Measurements from ENCODE around the gene MGAT4B. TPM values are rescaled to one million over a fixed set of nuclear protein-coding genes. Genes with fewer than 3 reads are reported as not detected.
A peak's percentile ranks its signal among the peaks of the same experiment; 100 is the strongest.

MGAT4B gene
- total and polyA plus RNA-seq, 4 experiments from 2014 or later = 8.3 to 121 (median 71.5) TPM

- H3K9me3 ChIP-seq (ENCODE audit: control insufficient read depth in 1 of 2, low read length in 2 of 2) = no peaks in the 10 kb centered on the region
- H3K4me3 ChIP-seq (ENCODE audit: low read length in 2 of 2) = peak within 1 kb of the TSS; percentile 50 to 83
- peak within 1 kb of the TSS; percentile 99 for H3K27ac ChIP-seq (ENCODE audit: low read depth, low read length)
- Mint-ChIP-seq H3K27ac (peak within 1 kb of the TSS; percentile 96 to 99 (median 97)), H3K4me1 (peaks cover 29 to 66% (median 48%) of the 10 kb centered on the region in 4 donors), H3K27me3 (peaks cover 0 to 2% of the 10 kb centered on the region in 2 donors), H3K4me3 (peak within 1 kb of the TSS; percentile 93 to 98 (median 96)), H3K9me3 (peaks cover 0 to 5% (median 0%) of the 10 kb centered on the region in 8 donors), H3K36me3 (peaks cover 17 to 41% of the 10 kb centered on the region in 2 donors)
- POLR2A ChIA-PET (ENCODE audit: partially characterized antibody) = interaction anchor here (0.6 to 7.5 kb wide), 18 partner anchors 10 to 261 kb away, joined by 3 to 159 read pairs (median 9); partner anchors contain the start of genes HNRNPH1, LTC4S, MAML1 and MGAT4B
- no peaks in the 10 kb centered on the region for H3K27me3 ChIP-seq (ENCODE audit: insufficient read depth, low read length)
- CTCF ChIA-PET (ENCODE audit: partially characterized antibody) = interaction anchor here (1.0 to 2.1 kb wide), 3 partner anchors 14 to 25 kb away, joined by 3 to 15 read pairs (median 4); no protein-coding TSS in a partner anchor
- intact Hi-C loops (cut with micrococcal nuclease) = loop anchor here (1.0 to 2.0 kb wide), 4 partner anchors 14 to 122 kb away; partner anchors contain the start of genes CANX, MAML1, MGAT4B and MRNIP
- peak; percentile 76 to 85 (median 81) for DNase-seq
- peaks cover 52% of the 10 kb centered on the region for H3K4me1 ChIP-seq (ENCODE audit: insufficient read depth, low read length)
- H3K36me3 ChIP-seq (ENCODE audit: insufficient read depth, low read length) = peaks cover 34% of the 10 kb centered on the region
Observed at GRCh38 chr5:179820483-179821297, 14.0 kb upstream of the MGAT4B start, which contains the start of gene SQSTM1. Gene SQSTM1 (plus strand): TSS chr5:179820905. CDS start chr5:179820937, 32 bp downstream.

- POLR2A ChIA-PET (ENCODE audit: partially characterized antibody) = interaction anchor here (0.7 to 7.5 kb wide), 19 partner anchors 9 to 1194 kb away, joined by 3 to 159 read pairs (median 6); partner anchors contain the start of genes CLK4, HNRNPH1, LTC4S and MAML1
Observed at GRCh38 chr5:179820127-179820482, 13.4 kb upstream of the MGAT4B start.

GRCh38 chr5:179819296-179820126 lies 12.8 kb upstream of the MGAT4B start:
- intact Hi-C loops (cut with micrococcal nuclease) = loop anchor here (1.0 to 2.0 kb wide), 3 partner anchors 39 to 121 kb away; partner anchors contain the start of genes CANX, MAML1 and MRNIP
- peaks cover 27 to 58% (median 42%) of the 10 kb centered on the region in 4 donors for H3K4me1 Mint-ChIP-seq
- peaks cover 10 to 31% of the 10 kb centered on the region in 2 donors for H3K36me3 Mint-ChIP-seq
- H3K27ac ChIP-seq (ENCODE audit: low read depth, low read length) = peak overlapping the region; percentile 99
- peaks cover 0 to 4% of the 10 kb centered on the region in 2 donors for H3K27me3 Mint-ChIP-seq
- CTCF ChIA-PET (ENCODE audit: partially characterized antibody) = interaction anchor here (1.0 to 2.1 kb wide), 4 partner anchors 14 to 18 kb away, joined by 3 to 15 read pairs (median 3); no protein-coding TSS in a partner anchor
- H3K9me3 Mint-ChIP-seq = peaks cover 0 to 5% (median 0%) of the 10 kb centered on the region in 8 donors
- H3K27me3 ChIP-seq (ENCODE audit: insufficient read depth, low read length) = no peaks in the 10 kb centered on the region
- H3K9me3 ChIP-seq (ENCODE audit: control insufficient read depth in 1 of 2, low read length in 2 of 2) = no peaks in the 10 kb centered on the region
- peaks cover 22% of the 10 kb centered on the region for H3K36me3 ChIP-seq (ENCODE audit: insufficient read depth, low read length)
- DNase-seq = peak in 3 of 5 donors; percentile 31 to 70 (median 34)
- H3K4me3 ChIP-seq (ENCODE audit: low read length in 2 of 2) = peak overlapping the region in 1 of 2 donors; percentile 83
- H3K4me1 ChIP-seq (ENCODE audit: insufficient read depth, low read length) = peaks cover 52% of the 10 kb centered on the region
- peak overlapping the region; percentile 73 to 88 (median 80) for H3K4me3 Mint-ChIP-seq
- POLR2A ChIA-PET (ENCODE audit: partially characterized antibody) = interaction anchor here (0.9 to 7.5 kb wide), 17 partner anchors 9 to 1193 kb away, joined by 3 to 159 read pairs (median 12); partner anchors contain the start of genes CLK4, HNRNPH1, LTC4S and MAML1
- peak overlapping the region; percentile 90 to 97 (median 95) for H3K27ac Mint-ChIP-seq

More at GRCh38 chr5:179820127-179820482, 13.4 kb upstream of the MGAT4B start:
- no peak for DNase-seq
- Histone ChIP-seq H3K27me3 (ENCODE audit: insufficient read depth, low read length) (no peaks in the 10 kb centered on the region), H3K27ac (ENCODE audit: low read depth, low read length) (peak overlapping the region; percentile 99), H3K36me3 (ENCODE audit: insufficient read depth, low read length) (peaks cover 28% of the 10 kb centered on the region), H3K4me3 (ENCODE audit: low read length in 2 of 2) (peak overlapping the region; percentile 39 to 83), H3K9me3 (ENCODE audit: control insufficient read depth in 1 of 2, low read length in 2 of 2) (no peaks in the 10 kb centered on the region), H3K4me1 (ENCODE audit: insufficient read depth, low read length) (peaks cover 52% of the 10 kb centered on the region)
- Mint-ChIP-seq H3K27me3 (peaks cover 0 to 4% of the 10 kb centered on the region in 2 donors), H3K4me1 (peaks cover 30 to 64% (median 47%) of the 10 kb centered on the region in 4 donors), H3K9me3 (peaks cover 0 to 5% (median 0%) of the 10 kb centered on the region in 8 donors), H3K36me3 (peaks cover 16 to 37% of the 10 kb centered on the region in 2 donors), H3K4me3 (peak overlapping the region; percentile 73 to 88 (median 80)), H3K27ac (peak overlapping the region; percentile 90 to 97 (median 95))
- CTCF ChIA-PET (ENCODE audit: partially characterized antibody) = interaction anchor here (1.0 to 2.1 kb wide), 4 partner anchors 14 to 24 kb away, joined by 3 to 15 read pairs (median 4); no protein-coding TSS in a partner anchor
- intact Hi-C loops (cut with micrococcal nuclease) = loop anchor here (1.0 to 2.0 kb wide), 3 partner anchors 38 to 121 kb away; partner anchors contain the start of genes CANX, MAML1 and MRNIP

- Mint-ChIP-seq H3K27me3 (peaks cover 0 to 4% of the 10 kb centered on the region in 2 donors), H3K4me3 (peak overlapping the region; percentile 78 to 88 (median 82)), H3K4me1 (peaks cover 26 to 52% (median 38%) of the 10 kb centered on the region in 4 donors), H3K27ac (peak overlapping the region; percentile 73 to 96 (median 92)), H3K36me3 (peaks cover 11 to 30% of the 10 kb centered on the region in 2 donors), H3K9me3 (peaks cover 0 to 5% (median 0%) of the 10 kb centered on the region in 8 donors)
- H3K9me3 ChIP-seq (ENCODE audit: control insufficient read depth in 1 of 2, low read length in 2 of 2) = no peaks in the 10 kb centered on the region
- POLR2A ChIA-PET (ENCODE audit: partially characterized antibody) = interaction anchor here (1.5 to 7.5 kb wide), 11 partner anchors 8 to 253 kb away, joined by 3 to 159 read pairs (median 21); partner anchors contain the start of genes HNRNPH1, LTC4S, MAML1 and MGAT4B
- peak overlapping the region; percentile 99 for H3K27ac ChIP-seq (ENCODE audit: low read depth, low read length)
- peaks cover 15% of the 10 kb centered on the region for H3K36me3 ChIP-seq (ENCODE audit: insufficient read depth, low read length)
- peak; percentile 81 to 97 (median 86) for DNase-seq
- CTCF ChIA-PET (ENCODE audit: partially characterized antibody) = interaction anchor here (1.1 kb wide), 1 partner anchor 17 kb away, joined by 3 read pairs; no protein-coding TSS in a partner anchor
- H3K27me3 ChIP-seq (ENCODE audit: insufficient read depth, low read length) = no peaks in the 10 kb centered on the region
- peaks cover 46% of the 10 kb centered on the region for H3K4me1 ChIP-seq (ENCODE audit: insufficient read depth, low read length)
- peak overlapping the region in 1 of 2 donors; percentile 45 for H3K4me3 ChIP-seq (ENCODE audit: low read length in 2 of 2)
- intact Hi-C loops (cut with micrococcal nuclease) = no loop called here
Observed at GRCh38 chr5:179818746-179819295, 12.2 kb upstream of the MGAT4B start.

GRCh38 chr5:179817890-179818745 lies 11.5 kb upstream of the MGAT4B start:
- DNase-seq = no peak
- Mint-ChIP-seq H3K36me3 (peaks cover 12 to 29% of the 10 kb centered on the region in 2 donors), H3K4me1 (peaks cover 25 to 47% (median 34%) of the 10 kb centered on the region in 4 donors), H3K27ac (peak overlapping the region; percentile 73 to 96 (median 93)), H3K4me3 (peak overlapping the region; percentile 78 to 88 (median 82)), H3K27me3 (peaks cover 0 to 4% of the 10 kb centered on the region in 2 donors), H3K9me3 (peaks cover 0 to 5% (median 0%) of the 10 kb centered on the region in 8 donors)
- Histone ChIP-seq H3K4me3 (ENCODE audit: low read length in 2 of 2) (peak overlapping the region in 1 of 2 donors; percentile 45), H3K27ac (ENCODE audit: low read depth, low read length) (peak overlapping the region; percentile 99), H3K9me3 (ENCODE audit: control insufficient read depth in 1 of 2, low read length in 2 of 2) (no peaks in the 10 kb centered on the region), H3K36me3 (ENCODE audit: insufficient read depth, low read length) (peaks cover 10% of the 10 kb centered on the region), H3K4me1 (ENCODE audit: insufficient read depth, low read length) (peaks cover 46% of the 10 kb centered on the region), H3K27me3 (ENCODE audit: insufficient read depth, low read length) (no peaks in the 10 kb centered on the region)
- ChIA-PET POLR2A (ENCODE audit: partially characterized antibody) (interaction anchor here (1.2 to 7.5 kb wide), 3 partner anchors 13 to 39 kb away, joined by 3 to 159 read pairs (median 68); partner anchors contain the start of genes LTC4S and MGAT4B), CTCF (ENCODE audit: partially characterized antibody) (interaction anchor here (1.0 to 1.1 kb wide), 2 partner anchors 16 to 90 kb away, joined by 3 read pairs; no protein-coding TSS in a partner anchor)
- intact Hi-C loops (cut with micrococcal nuclease) = no loop called here

Measured in CD4-positive, alpha-beta memory T cell (primary cell).